Activated CD4-positive, alpha-beta T cell treated with anti-CD3 and anti-CD28 coated beads, Interleukin-10, Interleukin-2, amounts not matched to agents 100 ng/mL and 50 ng/mL, durations not matched to agents 16 hours and 8 hours (primary cell): ENCODE measurements around the gene GAS2L1.
A peak's percentile ranks its signal among the peaks of the same experiment; 100 is the strongest.

Source experiments
- DNase-seq: peaks from one replicate; pipeline ENCODE4 v3.0.0-alpha.2; 2020

The GAS2L1 gene

DNA sequence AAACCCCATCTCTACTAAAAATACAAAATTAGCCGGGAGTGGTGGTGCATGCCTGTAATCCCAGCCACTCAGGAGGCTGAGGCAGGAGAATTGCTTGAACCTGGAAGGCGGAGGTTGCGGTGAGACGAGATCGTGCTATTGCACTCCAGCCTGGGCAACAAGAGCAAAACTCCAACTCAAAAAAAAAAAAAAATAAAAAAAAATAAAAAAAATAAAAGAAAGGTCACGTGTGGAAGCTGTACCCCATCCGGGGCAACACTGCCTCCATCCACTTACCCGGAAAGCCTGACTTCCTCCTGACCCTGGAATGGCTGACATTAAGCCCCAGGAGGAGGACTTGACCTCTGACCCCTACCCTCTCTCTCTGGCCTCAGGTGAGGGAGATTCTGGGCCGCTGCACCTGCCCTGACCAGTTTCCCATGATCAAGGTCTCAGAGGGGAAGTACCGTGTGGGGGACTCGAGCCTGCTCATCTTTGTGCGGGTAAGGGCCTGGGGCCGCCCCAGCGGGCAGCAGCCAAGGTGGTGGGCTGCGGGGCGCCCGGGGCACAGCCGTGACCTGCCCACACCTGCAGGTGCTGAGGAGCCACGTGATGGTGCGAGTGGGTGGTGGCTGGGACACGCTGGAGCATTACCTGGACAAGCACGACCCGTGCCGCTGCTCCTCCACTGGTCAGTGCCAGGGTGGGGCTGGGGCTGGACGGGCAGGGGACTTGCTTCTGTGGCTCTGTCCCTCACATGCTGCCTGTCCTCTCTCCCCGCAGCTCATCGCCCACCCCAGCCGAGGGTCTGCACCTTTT, 3.8 kb downstream of the GAS2L1 start:
- no peak for DNase-seq

DNA sequence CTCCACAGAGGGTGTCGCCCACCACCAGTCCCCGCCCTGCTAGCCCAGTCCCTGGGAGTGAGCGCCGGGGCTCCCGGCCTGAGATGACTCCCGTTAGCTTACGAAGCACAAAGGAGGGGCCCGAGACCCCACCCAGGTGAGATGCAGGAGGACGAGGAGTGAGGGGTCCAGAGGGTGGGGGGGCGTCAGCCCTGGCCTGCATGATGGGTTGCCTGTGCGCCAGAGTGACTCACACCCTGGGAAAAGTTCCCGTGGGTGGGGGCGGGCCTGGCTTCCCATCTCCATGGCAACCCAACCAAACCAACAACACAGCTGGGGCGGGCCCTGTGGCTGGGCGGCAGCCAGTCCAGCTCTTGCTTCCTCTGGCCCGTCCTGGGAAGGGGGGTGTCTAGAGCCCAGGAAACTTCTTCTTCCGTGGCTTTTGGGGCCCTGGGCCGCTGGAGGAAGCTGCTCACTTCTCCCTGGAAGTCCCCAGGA, 4.5 kb downstream of the GAS2L1 start:
- peak; percentile 67 for DNase-seq

DNA sequence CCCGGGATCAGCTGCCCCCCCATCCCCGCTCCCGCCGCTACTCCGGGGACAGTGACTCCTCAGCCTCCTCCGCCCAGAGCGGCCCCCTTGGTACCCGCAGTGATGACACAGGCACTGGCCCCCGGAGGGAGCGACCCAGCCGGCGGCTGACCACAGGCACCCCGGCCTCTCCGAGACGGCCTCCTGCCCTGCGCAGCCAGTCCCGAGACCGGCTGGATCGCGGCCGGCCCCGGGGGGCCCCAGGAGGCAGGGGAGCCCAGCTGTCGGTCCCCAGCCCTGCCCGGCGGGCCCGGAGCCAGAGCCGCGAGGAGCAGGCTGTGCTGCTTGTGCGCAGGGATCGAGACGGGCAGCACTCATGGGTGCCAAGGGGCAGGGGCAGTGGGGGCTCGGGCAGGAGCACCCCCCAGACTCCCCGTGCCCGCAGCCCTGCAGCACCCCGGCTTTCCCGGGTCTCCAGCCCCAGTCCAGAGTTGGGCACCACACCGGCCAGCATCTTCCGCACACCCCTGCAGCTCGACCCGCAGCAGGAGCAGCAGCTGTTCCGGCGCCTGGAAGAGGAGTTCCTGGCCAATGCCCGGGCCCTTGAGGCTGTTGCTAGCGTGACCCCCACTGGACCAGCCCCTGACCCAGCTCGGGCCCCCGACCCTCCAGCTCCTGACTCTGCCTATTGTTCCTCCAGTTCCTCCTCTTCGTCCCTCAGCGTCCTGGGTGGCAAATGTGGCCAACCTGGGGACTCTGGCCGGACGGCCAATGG, 5.2 kb downstream of the GAS2L1 start:
- DNase-seq: no peak

GRCh38 chr22:29312218-29313125, 6.0 kb downstream of the GAS2L1 start:
- no peak for DNase-seq

DNA sequence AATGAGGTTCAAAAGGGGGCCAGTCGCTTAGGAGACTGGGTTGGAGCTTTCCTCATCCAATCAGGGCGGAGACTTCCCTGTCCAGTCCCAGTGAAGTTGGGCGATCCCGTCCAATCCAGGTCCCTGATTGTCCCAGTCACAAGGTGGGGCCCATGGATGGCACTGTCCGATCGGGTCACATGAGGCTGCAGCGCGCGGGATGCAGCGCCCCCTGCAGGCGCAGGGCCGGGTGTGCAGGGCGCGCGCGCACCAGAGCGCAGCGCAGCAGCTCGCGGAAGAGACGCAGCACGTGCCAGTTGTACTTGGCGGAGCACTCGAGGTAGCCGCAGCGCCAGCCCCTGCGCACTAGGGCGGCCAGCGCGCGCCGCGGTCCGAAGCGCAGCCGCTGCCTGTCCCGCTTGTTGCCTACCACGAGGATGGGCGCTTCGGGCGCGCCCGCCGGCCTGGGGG, 6.7 kb downstream of the GAS2L1 start:
- DNase-seq: peak; percentile 49

GRCh38 chr22:29313576-29314466, 7.4 kb downstream of the GAS2L1 start:
- no peak for DNase-seq

DNA sequence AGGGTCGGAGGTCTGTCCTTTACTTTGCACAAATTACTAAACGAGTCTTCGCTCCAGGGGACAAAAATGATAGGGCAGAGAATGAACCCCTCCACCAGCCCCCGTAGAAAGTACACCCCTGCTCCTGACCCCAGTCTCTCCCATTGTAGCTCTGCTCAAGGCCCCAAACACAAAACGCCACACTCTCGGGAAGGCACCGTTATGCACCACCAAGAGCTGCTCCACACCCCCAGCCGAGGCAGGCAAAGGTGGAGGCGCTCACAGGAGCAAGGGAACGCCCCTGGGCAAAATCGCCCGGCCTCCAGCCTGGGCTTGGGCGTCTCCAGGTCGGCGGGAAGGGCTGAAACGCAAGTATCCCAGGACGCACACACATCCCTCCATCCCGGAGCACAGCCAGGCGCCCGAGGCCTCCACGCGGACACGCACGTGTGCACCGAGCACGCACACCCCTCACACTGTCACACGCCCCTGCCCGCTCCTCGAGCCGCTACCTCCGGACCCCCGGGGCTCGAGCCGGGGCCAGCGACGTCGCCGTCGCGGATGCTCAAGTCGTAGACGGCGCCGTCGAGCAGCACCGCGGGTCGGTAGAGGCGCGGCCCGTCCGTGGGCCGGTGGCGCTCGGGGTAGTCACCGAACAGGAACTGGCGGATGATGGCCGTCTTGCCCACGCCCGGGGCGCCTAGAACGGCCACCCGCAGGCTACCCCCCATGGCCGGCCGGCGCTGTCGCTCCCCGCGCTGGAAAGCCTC, 8.3 kb downstream of the GAS2L1 start:
- no peak for DNase-seq

DNA sequence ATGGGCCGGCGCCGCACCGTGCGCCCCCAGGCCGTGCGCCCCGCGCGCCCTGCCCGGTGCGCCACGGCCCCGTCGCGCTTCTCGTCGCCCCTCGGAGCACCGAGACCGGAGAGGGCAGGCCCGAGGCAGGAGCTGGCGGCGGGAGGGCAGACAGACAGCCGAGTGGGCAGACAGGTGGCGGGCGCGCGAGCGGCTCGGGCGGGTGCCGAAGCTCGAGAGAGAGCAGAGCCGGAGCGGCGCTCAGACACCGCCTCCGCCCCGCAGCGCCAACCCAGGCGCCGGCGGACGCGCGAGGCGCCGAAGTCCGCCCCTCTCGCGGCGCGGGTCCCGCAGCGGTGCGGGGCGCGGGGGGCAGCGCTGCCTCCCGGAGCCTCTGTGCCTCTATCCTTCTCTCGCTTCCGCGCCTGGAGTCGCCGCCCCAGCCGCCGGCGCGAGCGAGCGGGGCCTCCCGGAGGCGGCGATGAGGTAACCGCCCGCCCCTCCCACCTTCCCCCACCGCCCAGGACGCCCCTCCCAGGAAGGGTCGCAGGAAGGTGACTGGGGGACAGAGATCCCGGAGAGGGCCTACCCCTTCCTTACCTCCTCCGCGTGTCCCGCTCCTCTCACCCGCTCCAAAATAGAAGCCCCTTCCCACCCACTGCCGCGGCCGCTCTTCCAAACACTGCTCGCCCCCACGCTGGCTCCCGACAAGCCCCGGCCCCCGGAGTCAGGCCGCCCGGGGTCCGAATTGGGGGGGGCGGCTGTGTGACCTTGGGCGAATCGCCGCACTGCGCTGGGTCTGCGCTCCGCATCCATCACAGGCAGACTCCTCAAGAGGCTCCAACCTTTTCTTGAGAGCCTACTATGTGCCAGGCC, 9.1 kb downstream of the GAS2L1 start, which contains the start of gene RASL10A:
Gene RASL10A (minus strand): TSS at position 412 of the 855 bp plus-strand sequence. CDS start 451 bp downstream, outside the sequence.
- no peak for DNase-seq

DNA sequence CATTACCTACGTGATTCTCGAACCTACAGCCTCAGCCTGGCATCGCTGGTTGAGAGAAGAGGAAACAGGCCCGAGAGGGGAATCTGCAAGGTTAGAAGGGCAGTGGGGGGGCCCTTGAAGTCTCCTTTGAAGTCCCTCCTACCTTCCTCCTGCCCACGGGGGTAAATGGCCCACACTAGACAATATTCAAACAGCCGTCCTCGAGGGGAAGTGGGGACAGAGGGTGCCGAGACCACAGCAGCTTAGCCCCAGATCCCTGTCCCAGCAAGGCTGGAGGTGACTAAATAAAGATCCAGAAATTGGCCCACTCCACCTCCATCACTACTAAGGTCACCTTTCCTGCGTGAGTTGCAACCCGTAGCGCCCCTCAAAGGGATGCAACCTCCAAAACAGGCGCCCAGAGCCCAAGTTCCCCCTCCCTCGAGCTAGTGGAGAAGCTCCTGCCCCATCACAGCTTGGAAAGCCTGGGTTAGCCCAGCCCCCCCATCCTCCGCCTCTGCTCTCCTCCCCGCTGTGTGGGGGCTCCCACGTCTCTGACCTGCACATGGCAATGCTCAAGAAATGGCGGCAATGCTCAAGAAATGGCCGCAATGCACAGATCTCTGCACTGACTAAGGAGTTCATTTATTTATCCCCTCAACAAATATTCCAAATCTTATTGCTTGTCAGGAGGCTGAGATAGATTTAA, 9.8 kb downstream of the GAS2L1 start:
- no peak for DNase-seq

DNA sequence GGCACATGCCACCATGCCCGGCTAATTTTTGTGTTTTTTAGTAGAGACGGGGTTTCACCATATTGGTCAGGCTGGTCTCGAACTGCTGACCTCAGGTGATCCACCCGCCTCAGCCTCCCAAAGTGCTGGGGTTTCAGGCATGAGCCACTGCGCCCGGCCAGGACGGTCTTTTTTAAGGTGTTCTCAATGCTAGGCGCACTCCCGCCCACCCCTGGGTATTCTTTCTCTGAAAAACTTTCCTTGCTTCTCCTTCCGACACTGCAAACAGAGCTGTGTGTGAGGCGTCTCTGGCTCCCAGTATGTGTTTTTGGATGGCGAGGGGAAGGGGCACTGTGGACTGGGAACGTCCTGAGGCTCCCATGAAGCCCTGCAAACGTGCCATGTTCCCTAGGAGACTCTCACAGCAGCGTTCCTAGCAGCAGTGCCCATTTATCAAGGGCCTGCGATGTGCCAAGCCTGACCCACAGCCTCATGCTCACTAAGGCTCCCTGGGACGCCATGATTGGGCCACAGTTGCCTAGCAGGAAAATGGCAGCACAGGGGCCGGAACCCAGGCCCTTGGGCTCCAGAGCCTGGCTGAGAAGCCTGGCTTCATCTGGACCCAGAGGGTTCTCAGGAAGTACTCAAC, 11.5 kb downstream of the GAS2L1 start:
- no peak for DNase-seq

DNA sequence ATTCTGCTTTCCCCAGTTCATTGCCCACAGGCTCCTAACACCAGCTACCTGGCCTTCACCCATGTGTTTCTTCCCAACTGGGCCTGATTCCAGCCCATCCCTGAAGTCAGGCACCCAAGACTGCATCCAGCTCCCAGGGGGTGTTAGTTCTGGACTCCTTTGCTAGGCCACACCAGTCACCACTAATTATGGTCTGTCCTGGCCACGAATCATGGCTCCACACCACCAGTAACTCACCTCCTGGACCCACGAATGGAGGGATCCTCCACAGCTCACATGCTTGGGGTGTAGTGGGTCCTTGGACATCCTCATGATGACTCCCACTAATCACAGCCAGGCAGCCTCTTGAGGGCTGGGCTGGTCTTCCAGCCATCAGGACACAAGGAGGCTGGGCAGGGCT, 12.6 kb downstream of the GAS2L1 start:
- no peak for DNase-seq

DNA sequence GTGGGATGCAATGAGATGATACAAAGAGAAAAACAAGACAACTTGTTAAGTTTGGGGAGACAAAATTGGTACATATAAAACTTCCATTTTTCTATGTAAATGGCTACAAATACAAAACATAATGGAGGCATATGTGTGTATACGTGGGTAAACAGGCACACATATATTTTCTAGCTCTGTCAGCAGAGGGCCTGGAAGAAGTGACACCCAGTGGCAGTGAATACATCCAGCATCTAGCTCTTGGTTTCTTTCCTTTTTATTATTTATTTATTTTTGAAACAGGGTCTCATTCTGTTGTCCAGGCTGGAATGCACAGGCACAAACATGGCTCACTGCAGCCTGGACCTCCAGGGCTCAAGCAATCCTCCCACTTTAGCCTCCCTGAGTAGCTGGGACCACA, 14.1 kb downstream of the GAS2L1 start:
- no peak for DNase-seq

DNA sequence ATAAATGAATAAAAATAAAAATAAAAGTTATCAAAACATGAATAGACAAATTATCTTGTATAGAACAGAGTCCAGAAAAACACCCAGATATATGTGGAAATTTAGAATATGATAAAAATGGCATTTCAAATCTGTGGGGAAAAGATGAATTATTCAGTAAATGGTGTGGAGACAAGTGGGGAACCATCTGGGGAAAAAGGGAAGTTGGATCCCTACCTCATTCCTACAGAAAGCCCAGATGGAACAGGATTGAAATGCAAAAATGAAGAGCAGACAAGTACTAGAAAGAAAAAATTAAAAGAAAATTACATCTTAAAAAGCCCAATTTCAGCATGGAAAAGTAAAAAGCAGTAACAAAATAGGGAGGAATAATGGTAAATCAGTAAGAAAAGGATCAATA, 17.2 kb downstream of the GAS2L1 start:
- no peak for DNase-seq

GRCh38 chr22:29325356-29325755, 18.9 kb downstream of the GAS2L1 start:
- DNase-seq: no peak

- DNase-seq: no peak
Observed at GRCh38 chr22:29325785-29326315, 19.4 kb downstream of the GAS2L1 start.

DNA sequence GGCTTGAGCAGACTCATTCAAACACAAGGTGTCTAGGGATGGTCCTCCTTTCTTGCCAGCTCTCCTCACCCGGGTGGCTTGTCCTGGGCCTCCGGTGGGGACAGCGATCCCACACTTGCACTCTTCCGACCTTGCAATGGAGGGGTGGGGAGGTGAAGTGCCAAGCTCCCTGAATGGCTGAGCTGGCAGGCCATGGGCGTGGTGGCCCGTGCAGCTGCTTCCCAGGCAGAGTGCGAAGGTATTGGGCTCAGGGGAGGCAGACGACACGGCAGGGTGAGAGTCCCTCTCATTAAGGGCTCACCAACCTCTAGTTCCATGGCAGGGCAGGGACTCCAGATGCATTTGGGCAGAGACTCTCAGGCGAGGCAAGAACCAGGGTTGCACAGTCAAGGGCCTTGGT, 20.0 kb downstream of the GAS2L1 start:
- no peak for DNase-seq

- no peak for DNase-seq
Observed at GRCh38 chr22:29327089-29327764, 20.8 kb downstream of the GAS2L1 start.

GRCh38 chr22:29328055-29328454, 21.6 kb downstream of the GAS2L1 start:
- DNase-seq: no peak
